A673 (cell line): Measurements from ENCODE around the gene CCDC66.

ENCODE experiments used
- CTCF ChIP-seq: fragments of 300-800, 200-600 bp; sonication (generic); conservative IDR thresholded peaks from 2 replicates; pipeline ENCODE4 v1.5.1; 2017; ENCODE audit warnings: low read depth, mild to moderate bottlenecking, antibody characterized with exemption, low read length, moderate library complexity, mixed read lengths
- EZH2 ChIP-seq: fragments of 200-600 bp; sonication (generic); IDR thresholded peaks from 2 replicates; pipeline ENCODE4 v1.6.1; 2017; ENCODE audit warnings: borderline replicate concordance, low read depth, mild to moderate bottlenecking, mixed read lengths, antibody characterized with exemption, low read length; ENCODE audit not compliant: poor library complexity, severe bottlenecking

GRCh38 chr3:56645407-56645806, 88.4 kb downstream of the CCDC66 start:
- no peak for TF ChIP-seq CTCF
- no peak for TF ChIP-seq EZH2
